Bronchial epithelial cell (primary cell): ENCODE measurements around the gene MRPL52. TPM values are rescaled to one million over a fixed set of nuclear protein-coding genes. Genes with fewer than 3 reads are reported as not detected.
"Not testable (repeated sequence)": the region's sequence is repeated elsewhere in the genome, so short reads cannot be mapped to it uniquely, and the experiment has no call there.

Source experiments
- DNase-seq: peaks from one replicate; pipeline ENCODE4 v3.0.0-alpha.2; 2010; ENCODE audit warnings: low read depth
- FAIRE-seq: peaks from 2 replicates; lab custom pipeline; 2011; peaks lifted over from hg19 to GRCh38; lab: Jason Lieb, UNC
- H3K27me3 ChIP-seq: 2 replicates; pipeline ENCODE4 v1.5.1; 2011; ENCODE audit warnings: low read length; ENCODE audit not compliant: control insufficient read depth, insufficient read depth
- H3K36me3 ChIP-seq: 2 replicates; pipeline ENCODE4 v1.5.1; 2011; ENCODE audit warnings: low read length; ENCODE audit not compliant: control insufficient read depth, insufficient read depth
- H3K4me3 ChIP-seq: 2 replicates; pipeline ENCODE4 v1.5.1; 2011; ENCODE audit warnings: mild to moderate bottlenecking, low read depth, low read length, control low read depth
- total RNA-seq: library from RNA; depleted of rRNA; stranded (reverse); fragments of >200 nt; gene quantifications from 2 replicates; pipeline ENCODE4 v1.2.1, GENCODE V29; 2014
- TF ChIP-seq, protein P1 (sequence below): IDR thresholded peaks from 2 replicates; pipeline ENCODE4 v1.5.1; 2011; ENCODE audit warnings: mild to moderate bottlenecking, moderate library complexity, low read length, control low read depth, inconsistent platforms; ENCODE audit not compliant: insufficient read depth, severe bottlenecking

MRPL52 gene
- total RNA-seq, 1 donor from 2014 or later, result 33.2 TPM

DNA sequence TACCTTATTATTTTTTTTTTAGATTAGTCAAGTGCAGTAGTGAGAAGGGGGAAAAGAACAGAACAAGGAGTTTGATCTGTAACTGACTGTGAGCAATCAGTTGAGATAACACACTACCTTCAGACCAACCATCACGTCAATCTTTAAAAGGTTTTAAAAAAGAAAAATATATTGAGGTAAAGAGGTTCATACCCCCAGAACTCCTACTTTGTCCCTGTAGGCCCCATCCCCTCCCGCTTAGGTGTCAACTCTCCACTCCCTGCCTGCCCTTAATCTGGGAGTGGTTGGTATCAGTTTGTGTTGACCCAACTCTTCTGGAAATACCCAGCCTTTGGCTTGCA lies 22.9 kb downstream of the MRPL52 start:
- DNase-seq (no peak), FAIRE-seq (no peak)
- Histone ChIP-seq H3K36me3 (no peaks in the 10 kb centered on the region), H3K4me3 (no peak overlapping the region), H3K27me3 (no peaks in the 10 kb centered on the region)
- TF ChIP-seq, protein P1, sequence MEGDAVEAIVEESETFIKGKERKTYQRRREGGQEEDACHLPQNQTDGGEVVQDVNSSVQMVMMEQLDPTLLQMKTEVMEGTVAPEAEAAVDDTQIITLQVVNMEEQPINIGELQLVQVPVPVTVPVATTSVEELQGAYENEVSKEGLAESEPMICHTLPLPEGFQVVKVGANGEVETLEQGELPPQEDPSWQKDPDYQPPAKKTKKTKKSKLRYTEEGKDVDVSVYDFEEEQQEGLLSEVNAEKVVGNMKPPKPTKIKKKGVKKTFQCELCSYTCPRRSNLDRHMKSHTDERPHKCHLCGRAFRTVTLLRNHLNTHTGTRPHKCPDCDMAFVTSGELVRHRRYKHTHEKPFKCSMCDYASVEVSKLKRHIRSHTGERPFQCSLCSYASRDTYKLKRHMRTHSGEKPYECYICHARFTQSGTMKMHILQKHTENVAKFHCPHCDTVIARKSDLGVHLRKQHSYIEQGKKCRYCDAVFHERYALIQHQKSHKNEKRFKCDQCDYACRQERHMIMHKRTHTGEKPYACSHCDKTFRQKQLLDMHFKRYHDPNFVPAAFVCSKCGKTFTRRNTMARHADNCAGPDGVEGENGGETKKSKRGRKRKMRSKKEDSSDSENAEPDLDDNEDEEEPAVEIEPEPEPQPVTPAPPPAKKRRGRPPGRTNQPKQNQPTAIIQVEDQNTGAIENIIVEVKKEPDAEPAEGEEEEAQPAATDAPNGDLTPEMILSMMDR, result no peak

DNA sequence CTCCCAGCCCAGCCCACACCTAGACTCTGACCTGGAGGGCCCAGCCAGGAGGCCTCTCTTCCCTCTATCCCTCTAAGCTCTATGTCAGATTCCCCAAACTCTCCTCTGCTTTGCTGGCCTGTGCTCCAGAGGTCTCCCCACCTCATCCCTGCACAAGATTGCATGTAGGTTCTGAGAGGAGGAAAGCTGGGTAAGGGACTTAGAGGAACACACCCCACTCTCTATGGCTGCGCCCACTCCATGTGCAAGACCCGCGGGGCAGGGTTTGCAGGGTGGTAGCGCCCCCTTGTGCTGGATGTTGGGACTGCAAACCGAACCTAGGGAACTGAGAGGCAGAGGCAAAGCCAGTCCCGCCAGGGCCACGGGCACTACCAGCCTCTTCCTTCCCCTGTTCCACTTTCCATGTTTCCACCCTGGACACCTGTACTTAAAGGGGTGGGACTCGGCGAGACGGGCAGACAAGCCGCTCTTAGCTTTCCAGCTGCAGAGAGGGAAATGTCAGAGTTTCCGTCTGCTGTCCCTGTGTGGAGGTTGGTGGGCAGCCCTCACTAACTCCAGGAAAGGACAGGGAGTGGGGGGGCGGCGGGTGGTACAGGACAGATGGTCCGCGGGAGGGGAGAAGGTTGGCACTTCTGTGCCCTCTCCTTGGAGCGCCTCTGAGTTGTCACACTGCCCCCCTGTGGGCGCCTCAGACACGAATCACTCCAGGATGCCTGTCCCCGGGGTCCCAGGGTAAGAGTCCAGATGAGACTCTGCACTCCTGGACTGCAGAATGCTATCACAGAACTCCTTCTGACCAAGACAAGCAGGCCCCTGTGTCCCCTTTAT lies 23.5 kb downstream of the MRPL52 start:
- no peaks in the 10 kb centered on the region for H3K36me3 ChIP-seq
- peak overlapping the region; percentile 43 for H3K4me3 ChIP-seq
- no peaks in the 10 kb centered on the region for H3K27me3 ChIP-seq
- DNase-seq (peak; percentile 68), FAIRE-seq (no peak)
- TF ChIP-seq, protein P1, result peak; percentile 93

DNA sequence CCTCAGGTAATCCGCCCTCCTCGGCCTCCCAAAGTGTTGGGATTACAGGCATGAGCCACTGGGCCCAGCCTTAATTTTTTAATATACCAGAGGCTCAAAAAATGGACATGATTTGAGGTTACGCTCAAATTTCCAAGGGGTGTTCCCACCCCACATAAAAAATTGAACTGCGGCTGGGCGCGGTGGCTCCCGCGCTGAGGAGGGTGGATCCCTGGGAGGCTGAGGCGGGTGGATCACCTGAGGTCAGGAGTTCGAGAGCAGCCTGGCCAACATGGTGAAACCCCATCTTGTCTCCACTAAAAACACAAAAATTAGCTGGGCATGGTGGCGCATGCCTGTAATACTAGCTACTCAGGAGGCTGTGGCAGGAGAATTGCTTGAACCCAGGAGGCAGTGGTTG lies 24.6 kb downstream of the MRPL52 start:
- H3K27me3 ChIP-seq, H3K4me3 ChIP-seq, FAIRE-seq, DNase-seq, H3K36me3 ChIP-seq: not testable (repeated sequence)

DNA sequence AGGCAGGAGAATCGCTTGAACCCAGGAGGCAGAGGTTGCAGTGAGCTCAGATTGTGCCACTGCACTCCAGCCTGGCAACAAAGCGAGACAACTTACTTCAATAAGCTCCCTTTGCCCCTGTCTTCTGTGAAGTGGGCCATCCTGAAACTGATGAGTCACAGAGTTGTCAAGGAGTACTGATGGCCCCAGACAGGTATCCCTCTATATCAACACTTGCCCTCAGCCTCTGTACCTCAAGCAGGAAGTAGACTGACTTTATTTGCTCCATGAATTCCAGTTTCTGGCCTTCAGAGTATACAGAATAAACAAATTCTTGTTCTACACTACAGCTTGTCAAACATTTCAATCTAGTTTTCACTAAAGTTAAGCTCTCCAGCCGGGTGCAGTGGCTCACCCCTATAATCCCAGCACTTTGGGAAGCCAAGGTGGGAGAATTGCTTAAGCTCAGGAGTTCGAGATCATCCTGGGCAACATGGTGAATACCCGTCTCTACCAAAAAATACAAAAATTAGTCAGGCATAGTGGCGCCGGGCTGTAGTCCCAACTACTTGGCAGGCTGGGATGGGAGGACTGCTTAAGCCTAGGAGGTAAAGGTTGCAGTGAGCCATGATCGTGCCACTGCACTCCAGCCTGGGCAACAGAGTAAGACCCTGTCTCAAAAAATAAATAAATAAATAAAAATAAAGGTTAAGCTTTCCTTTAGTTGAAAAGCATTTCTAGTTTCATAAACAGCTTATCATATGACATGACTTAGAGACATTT lies 25.5 kb downstream of the MRPL52 start:
- TF ChIP-seq, protein P1, result no peak
- FAIRE-seq (no peak), DNase-seq (peak; percentile 34)
- Histone ChIP-seq H3K4me3 (no peak overlapping the region), H3K36me3 (no peaks in the 10 kb centered on the region), H3K27me3 (no peaks in the 10 kb centered on the region)

DNA sequence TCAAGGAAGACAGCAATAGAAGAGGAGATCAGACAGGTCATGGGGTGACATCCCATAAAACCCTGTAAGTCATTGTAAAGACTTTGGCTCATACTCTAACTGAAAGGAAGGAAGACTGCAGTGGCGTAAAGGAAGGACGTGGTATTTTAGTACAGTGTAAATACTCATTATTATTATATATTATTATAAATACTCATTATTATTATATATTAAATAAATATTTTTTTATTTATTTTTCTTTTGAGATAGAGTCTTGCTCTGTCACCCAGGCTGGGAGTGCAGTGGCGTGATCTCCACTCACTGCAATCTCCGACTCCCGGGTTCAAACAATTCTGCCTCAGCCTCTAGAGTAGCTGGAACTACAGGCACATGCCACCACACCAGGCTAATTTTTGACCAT lies 26.7 kb downstream of the MRPL52 start:
- H3K27me3 ChIP-seq, result no peaks in the 10 kb centered on the region
- DNase-seq (no peak), FAIRE-seq (no peak)
- TF ChIP-seq, protein P1, result no peak
- no peaks in the 10 kb centered on the region for H3K36me3 ChIP-seq
- H3K4me3 ChIP-seq, result no peak overlapping the region

DNA sequence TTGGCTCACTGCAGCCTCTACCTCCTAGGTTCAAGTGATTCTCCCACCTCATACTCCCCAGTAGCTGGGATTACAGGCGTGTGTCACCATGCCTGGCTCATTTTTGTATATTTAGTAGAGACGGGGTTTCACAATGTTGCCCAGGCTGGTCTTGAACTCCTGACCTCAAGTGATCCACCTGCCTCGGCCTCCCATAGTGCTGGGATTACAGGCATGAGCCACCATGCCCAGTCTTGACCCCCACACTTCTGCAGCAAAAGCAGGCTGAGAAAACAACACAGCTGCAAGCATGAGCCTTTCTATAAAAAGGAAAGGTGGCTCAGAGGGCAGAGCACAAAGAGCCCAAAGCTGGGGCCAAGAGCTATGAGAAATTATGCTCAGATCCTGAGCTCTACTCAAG lies 30.7 kb downstream of the MRPL52 start:
- H3K27me3 ChIP-seq, DNase-seq, H3K4me3 ChIP-seq, H3K36me3 ChIP-seq, FAIRE-seq: not testable (repeated sequence)
